ENCODE data around the gene ADGRD1.
"Not testable (repeated sequence)": the region's sequence is repeated elsewhere in the genome, so short reads cannot be mapped to it uniquely, and the experiment has no call there.

ADGRD1 gene

DNA sequence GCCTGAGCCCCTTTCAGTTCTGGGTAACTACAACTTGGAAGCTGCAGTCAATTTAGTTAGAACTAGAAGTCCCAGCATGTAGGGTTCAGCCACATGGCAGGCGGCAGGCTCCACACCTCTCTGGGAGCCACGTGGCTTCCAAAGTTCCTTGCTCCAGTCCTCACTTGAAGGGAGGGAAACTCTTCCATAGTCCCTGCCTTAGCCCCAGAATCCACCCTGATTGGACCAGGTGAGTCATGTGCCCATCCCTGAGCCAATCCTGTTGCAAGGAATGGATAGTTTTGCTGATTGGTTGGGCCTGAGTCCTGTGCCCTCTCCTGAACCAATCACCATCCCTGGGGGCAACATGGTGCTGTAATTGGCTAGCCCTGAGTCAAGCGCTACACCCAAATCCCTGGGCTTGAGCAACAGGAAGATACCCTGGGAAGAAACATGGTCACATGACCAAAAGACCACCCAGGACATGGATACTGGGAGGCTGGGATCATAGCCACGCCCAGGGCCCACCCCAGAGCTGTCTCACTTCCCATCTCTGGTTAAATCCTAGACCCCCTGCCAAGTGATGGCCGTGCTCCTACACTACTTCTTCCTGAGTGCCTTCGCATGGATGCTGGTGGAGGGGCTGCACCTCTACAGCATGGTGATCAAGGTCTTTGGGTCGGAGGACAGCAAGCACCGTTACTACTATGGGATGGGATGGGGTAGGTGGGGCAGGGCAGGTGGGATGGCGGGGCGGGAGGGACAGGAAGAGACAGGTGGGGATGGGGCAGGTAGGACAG lies 154.7 kb downstream of the ADGRD1 start:
- no peak for DNase-seq

DNA sequence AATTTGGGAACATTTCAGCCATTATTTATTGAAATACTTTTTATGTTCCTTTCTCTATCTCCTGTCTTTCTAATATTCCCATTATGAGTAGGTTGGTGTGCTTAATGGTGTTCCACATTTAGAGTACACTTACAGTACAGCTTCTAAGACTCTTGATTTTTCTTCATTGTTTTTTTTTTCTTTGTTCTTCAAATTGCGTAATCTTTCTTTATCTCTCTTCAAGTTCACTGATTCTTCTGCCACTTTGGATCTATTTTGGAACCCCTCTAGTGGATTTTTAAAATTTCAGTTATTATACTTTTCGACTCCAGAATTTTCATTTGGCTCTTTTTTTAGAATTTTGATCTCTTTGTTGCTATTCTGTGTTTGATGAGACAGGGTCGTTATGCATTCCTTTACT lies 157.7 kb downstream of the ADGRD1 start:
- no peak for DNase-seq

DNA sequence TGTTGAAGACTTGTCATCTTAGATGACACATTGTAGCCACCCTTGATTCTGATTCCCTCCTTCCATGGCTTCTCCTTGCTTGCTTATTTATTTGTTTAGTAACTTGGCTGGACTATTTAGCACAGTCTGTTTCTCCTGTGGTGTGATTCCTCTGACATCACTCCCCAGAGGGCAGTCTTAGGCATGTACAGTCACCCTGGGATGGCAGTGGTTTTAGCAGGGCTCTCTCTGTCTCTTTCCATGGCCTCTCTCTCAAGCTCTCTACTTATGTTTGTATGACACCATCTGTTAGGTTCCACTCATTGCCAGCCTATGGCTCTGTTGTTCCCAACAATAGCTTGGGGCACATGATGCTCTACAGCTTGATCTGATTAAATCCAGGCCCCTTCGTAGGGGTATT lies 158.3 kb downstream of the ADGRD1 start:
- no peak for DNase-seq

DNA sequence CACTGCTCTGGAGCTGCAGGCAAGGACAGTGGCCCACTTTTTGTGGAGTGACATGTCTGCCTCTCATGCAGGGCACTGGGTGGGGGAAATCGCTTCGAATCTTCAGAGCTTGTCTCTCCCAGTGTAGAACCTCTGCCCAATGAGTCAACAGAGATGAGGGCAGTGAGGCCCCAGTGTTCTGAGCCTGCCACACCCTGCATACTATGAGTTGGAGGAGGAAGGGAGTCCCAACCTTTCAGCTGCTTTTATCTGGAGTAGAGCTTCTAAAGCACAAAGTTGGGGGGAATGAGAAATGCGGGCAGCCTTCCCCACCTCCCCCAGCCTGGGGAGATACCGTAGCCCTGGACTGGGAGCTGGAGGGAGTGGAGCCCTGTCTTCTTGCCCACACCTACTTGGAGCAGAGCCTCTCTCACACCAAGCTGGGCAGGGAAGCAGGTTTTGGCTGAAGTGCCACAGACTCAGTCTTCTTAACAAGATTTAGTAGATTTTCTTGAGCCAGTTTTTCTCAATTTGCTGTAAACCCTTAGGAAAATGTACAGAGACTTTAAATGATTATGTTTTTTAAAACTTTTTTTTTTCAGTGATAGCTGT lies 159.1 kb downstream of the ADGRD1 start:
- DNase-seq = no peak

DNA sequence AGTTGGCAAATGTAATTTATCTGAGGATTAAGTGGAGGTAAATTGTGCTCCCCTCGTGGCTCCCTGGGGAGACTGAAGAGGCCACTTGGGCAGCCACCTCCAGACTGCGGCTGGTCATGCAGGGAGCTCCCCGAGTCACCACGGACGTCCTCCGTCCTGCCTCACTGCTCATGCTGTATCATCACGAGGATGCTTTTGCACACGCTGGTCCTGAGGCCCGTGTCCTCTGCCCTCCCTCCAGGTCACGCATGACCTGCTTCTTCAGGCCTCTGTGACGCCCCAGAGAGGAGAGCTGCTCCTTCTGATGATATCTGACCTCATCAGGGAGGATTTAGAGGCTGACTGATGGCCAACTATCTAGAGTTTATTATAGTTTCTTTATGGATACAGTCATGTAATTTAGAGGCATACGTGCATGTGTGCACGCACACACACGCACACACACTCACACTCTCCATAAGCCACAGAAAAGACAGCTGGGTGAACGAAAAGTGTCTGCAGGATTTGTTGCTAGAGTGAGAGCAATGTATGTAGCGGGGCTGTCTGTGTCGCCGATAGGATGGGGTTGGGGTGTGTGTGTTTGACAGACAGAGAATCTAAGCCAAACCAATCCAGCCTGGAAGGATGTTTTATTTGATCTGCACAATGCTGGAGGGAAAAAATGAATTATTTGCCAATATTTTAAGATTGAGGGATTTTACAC lies 160.0 kb downstream of the ADGRD1 start:
- DNase-seq = no peak

DNA sequence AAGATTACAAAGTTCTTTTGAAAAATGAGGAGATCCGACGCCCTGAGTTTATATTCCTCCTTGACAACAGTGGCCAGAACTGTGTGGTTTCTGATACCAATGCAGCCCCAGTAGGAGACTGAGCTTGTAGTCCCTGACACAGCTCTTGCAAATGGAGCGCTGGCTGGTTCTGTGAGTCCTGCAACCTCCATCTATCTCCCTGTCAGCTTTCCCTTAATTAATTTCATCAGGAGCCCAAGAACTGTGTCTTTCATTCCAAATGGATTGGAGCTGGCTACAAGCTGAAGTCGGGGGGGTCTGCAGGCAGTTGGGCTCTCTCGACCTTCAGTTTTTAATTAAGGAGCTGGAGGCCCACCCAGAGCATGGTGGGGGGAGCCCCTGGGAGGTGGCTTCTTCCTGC lies 160.6 kb downstream of the ADGRD1 start:
- no peak for DNase-seq

DNA sequence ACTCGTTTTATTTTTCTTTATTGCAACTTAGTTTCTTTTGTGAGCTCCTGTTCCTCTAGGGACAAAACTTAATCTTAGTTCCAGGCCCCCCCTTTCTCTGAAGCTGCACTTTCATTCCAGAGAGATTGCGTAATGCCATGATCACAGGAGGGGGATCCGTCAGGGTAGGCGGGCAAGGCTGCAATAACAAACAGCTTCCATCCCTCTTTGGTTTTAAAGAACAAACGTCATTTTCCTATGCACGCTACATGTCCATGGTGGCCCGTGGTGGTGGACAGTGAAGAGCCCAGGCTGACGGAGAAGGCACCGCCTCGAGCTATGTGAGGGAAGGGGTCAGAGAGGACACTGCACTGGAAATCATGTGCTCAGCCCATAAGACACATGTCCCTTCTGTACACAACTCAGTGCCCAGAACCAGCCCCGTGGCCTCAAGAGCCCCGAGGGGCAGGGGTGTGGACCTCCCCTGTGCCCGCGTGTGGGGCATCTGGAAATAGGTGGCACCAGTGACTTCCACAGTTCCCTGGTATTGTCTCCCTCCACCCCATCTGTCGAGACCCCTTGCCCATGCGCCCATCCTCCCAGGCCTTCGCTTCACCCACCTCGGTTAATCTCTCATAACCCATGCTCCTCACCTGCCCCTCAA lies 161.4 kb downstream of the ADGRD1 start:
- no peak for DNase-seq

DNA sequence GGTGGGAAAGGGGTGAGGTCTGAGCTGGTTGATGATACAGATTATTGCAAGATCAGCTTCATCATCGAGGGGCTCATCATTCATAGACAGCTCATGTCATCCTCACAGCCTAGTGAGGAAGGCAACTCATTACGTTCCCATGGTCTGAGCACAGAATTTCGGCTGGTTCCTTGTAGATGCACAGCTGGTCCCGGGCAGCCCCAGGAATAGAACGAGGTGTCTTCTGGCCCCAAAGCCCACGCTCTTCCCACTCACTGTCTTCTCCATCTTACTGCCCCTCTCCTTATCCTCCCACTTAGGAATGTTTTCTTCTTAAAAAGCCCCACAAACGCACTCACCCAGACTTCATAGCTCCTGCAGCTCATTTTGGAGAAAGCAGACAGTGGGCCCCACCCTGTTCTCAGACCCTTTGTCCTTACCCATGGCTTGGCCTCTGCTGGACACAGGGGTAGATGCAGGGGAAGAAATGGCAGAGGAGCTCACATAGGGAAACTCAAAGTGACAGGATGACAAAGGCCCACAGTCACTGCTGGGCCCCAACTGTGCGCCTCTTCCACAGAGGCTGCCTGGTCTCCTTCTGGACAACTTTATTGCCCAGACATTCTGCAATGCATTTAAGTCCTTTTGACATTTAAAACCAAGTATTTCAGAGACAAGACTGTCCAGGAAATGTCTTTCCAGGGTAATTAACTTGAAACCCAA lies 162.2 kb downstream of the ADGRD1 start:
- DNase-seq = no peak

DNA sequence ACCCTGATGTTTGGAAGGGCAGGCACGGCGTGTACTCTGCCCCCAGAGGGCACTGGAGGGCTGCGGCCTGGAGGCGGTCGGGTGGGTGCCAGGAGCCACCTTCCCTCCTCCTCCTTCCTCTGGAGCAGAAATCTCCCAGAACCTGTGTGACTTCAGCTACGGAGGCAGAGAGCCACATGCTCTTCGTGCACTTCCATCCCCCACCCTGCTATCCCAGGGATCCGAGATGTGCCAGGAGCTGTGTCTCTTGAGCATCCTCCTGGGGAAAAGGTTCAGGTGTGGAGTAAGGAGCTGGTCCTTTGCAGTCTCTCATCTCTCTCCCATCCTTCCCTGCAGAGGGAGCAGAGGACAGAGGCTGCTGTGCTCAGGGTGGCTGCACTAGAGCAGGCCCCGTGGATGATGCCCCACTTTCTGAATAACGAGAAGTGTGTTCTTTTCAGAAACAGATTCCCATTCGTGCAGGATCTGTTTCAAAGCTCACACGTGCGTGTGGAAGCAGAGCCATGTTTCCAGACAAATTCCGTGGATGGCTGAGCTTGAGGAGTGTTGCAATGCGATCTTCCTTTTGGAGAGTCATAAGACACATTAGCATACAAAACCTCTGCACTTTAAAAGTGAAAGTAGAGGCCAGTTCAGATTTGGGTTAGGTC lies 162.9 kb downstream of the ADGRD1 start:
- no peak for DNase-seq

DNA sequence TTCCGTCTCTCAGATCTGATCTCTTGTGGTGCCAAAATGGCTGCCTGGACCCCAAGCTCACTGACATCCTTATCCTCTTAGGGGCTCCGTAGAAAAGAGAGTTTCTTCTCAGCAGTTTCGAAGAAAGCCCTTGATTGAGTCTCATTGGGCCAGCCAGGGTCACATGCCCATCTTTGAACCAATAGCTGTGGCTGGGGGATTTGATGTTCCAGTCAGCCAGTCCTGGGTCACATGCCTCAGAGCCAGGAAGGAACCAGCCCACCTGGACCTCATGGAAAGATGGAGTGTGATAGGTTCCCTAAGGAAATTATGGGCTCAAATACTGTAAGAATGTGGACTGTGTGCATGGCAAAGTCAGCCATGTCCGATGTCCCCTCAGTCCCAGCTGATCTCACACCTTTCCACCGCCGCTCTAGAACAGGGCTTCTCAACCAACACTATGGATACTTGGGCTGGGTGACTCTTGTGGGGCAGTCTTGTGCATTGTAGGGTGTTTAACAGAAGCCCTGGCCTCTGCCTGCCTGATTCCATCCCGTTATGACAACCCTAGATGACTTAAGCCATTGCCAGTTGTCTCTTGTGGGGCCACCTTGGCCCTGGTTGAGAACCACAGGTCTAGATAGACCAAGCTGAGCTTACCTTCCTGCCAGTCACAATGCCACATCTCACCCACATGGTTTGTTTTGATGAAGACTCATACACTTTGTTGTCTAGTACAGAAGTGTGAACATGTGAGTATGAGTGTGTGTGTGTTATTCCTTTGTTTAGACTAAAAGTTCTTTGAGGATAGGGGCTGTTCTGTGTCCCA lies 163.9 kb downstream of the ADGRD1 start:
- no peak for DNase-seq

DNA sequence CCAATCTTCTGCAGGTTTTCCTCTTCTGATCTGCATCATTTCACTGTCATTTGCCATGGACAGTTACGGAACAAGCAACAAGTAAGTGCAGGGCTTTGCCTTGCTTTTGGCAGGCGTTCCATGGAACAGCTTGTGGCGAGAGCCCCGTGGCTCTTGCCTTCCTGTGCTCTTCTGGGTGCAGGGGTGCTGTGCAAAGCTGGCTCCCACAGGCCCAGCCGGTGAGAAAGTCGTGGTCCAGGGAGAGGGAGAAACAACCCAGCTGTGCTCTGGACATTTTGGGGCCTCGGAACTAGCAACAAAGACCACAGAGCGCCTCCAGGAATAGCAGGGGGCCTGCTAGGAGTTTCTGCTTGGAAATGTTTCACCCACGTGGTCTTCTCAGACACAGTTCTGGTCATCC lies 164.7 kb downstream of the ADGRD1 start:
- DNase-seq = no peak

DNA sequence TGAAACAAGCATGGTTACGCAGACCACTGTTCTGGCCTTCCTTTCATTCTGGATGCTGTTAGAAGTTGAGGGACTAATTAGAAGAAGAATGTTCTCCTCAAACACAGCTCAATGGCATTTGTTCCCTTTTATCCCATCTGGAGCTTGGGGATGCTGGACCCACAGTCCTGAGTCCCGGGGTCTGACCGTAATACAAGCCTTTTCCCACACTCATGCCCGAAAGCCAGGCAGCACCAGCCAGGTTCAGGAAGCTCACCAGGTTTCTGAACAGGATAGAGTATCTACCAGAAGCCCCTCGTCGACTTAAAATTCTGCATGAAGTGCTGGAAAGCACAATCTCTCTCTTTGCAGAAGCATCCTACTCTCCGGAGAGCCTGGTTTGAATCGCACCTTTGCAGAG lies 165.6 kb downstream of the ADGRD1 start:
- not testable (repeated sequence) for DNase-seq

DNA sequence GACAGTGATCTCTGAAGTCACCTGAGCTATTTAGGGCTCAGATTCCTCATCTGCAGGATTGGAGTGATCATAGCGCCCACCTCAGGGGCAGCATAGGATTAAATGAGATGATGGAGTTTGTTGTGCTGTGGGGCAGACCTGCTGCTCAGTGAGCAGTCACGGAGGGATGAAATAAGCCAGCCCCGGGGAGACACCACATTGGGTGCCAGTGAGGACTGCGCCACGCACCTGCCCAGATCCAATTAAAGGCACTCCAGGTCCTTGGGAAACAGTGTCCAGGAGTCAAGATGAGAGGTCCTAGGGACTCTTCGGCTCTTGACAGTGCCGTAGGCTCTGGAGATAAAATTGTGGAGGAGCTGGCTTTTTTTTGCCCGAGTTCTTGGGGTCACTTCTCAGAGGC lies 166.2 kb downstream of the ADGRD1 start:
- DNase-seq = no peak

DNA sequence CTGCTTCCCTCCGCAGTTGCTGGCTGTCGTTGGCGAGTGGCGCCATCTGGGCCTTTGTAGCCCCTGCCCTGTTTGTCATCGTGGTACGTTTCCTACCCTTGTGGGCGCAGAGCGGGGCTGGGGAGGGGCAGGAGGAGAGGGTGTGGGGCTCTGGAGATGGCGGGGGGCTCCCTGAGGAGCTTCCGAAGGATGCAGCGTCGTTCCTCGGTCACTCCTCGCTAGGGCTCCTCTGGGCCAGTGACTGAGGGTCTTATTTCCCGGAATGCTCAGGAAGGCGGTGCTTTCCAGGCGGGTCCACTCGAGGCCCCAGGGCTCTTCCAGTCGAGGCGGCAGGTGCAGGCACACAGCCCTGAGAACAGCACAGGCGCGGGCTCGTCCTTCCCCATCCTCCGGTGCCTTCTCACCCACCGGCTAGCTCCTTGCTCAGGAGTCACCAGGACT lies 167.1 kb downstream of the ADGRD1 start:
- DNase-seq = no peak

DNA sequence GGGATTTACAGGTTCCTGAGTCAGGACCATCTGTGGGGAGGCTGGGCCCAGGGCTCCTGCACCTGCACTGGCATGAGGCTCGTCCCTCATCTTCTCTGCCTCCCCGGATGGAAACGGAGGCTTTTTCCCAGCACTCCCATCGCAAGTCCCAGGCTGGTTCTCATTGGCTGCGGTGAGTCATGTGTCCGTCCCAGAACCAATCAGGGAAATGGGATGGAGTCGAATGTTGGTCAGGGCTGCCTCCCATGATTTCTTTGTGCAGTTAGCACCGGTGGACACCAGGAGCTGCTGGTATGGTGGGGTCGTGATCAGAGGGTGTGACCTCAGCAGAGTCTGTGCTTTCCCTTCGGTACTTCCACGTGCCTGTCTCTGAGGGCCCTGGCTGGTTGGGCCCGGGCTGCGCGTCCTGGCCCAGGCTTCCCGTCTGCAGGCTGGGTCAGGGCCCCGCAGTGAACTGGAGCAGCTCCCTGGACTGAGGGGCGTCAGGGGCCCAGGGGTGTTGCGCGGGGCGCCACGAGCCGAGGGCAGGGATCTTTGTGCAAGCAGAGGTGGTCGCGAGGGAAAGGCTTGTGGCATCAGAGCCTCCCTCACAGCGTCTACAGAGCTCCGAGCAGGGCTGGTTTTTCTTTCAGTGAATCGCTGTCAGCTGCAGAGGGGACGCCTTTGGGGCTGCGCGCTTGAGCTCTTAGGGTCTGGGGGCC lies 168.1 kb downstream of the ADGRD1 start:
- DNase-seq = no peak

DNA sequence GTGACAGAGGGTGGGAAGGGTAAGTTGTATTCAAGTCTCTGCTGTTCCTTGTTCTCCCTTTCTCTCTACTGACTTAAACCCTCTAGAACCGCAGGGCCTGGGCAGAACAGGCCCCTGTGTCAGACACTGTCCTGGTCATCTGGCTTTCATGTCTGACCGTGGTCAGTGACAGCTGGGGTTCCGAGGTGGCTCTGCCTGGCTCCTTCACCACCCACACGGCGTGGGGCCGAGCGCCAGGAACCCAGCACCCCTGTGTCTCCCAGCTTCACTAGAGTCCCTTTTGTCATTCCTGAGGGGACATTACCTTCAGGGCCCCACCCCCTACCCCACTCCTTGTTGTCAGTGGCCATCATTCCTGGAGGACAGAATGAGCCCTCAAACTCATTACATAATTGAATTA lies 168.9 kb downstream of the ADGRD1 start:
- DNase-seq = no peak

DNA sequence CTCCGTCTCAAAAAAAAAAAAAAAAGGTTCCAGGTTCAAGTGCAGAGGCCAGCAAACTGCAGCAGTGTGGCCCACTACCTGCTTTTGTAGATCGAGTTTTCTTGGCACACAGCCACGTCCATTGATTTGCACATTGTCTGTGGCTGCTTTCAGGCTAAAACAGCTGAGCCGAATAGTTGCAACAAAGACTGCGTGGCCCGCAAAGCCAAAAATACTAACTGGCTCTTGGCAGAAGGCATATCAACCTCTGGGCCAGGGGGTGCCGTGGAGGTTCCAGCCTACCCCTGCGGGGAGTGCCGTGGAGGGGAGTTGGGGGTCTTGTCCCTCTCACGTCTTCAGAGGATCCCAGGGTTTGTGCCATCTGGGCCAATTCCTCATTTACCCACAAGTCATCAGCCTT lies 170.1 kb downstream of the ADGRD1 start:
- no peak for DNase-seq

DNA sequence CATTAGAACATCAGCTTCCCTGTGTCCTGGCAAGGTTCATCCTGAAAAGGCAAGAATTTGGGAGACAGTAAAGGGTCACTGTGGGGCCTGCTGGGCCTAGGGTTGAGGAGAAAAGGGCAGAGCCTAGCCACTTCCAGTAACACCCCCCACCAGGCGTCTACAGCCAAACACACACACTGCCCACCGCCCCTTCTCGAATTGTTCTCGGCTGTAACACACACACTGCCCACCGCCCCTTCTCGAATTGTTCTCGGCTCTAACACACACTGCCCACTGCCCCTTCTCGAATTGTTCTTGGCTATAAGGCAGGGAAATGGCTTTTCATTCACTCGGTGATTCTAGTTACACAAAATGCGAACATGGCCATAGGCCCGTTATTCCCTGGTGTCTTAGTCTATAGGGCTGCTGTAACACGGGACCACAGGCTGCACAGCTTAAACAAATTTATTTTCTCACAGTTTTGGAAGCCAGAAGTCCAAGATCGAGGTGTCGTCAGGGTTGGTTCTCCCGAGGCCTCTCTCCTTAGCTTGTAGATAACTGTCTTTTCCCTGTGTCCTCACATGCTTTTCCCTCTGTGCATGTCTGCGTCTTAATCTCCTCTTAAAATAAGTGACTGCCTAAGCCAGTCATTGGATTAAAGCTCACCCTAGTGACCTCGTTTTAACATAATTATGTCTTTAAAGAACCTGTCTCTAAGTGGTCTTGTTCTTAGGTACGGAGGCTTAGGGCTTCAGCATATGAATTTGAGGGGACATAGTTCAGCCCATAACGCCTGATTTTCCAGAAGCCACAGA lies 171.0 kb downstream of the ADGRD1 start:
- DNase-seq = no peak

DNA sequence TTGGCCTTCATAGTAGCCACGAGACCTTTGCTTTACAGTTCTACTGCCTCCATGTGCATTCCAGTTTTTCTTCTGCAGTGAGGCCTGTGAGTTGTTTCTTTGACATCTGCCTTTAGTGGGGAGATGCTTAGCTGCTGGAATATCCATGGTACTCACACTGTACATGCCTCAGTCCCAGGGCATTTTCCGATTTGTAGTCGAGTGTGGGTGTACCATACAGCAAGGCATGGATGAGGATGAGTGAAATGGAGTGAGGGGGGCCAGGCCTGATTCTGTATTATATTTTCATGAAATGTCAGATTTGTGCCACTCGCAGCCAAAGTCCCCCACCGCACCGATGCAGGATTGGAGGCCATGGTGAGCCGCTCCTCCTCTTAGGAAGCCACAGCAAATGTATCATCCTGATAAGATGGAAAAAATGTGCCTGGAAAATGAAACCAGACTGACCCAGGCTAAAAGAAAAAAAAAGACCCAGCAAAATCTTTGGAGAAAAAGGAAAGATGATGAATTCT lies 173.0 kb downstream of the ADGRD1 start:
- DNase-seq = no peak

DNA sequence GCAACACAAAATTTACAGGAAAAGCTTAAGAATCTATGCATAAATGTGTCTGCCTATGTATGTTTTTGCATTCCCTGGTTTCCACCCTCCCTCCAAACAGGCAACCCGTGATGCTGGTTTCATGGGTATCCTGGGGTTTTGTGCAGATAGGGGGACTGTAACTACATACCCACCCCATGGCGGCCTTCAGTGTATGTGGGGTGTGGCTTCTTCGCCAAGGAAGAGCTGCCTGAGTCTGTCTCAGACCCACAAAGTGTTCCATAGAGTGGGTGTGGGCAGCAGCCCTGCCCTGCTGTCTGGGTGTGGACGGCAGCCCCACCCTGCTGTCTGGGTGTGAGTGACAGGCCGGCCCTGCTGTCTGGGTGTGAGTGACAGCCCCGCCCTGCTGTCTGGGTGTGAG lies 174.8 kb downstream of the ADGRD1 start:
- no peak for DNase-seq

Data from activated naive CD4-positive, alpha-beta T cell (primary cell).